Stimulated activated naive CD4-positive, alpha-beta T cell treated with Interleukin-2 at 50 U/mL for 16 hours (primary cell): ENCODE results near the gene SPAAR.
A peak's percentile ranks its signal among the peaks of the same experiment; 100 is the strongest.
"Not testable (repeated sequence)": the region's sequence is repeated elsewhere in the genome, so short reads cannot be mapped to it uniquely, and the experiment has no call there.

Experiments used
- DNase-seq: peaks from one replicate; lab custom pipeline; 2025; lab: John Stamatoyannopoulos, UW

Gene SPAAR

GRCh38 chr9:35923598-35923926, 14.3 kb downstream of the SPAAR start:
- no peak for DNase-seq

DNA sequence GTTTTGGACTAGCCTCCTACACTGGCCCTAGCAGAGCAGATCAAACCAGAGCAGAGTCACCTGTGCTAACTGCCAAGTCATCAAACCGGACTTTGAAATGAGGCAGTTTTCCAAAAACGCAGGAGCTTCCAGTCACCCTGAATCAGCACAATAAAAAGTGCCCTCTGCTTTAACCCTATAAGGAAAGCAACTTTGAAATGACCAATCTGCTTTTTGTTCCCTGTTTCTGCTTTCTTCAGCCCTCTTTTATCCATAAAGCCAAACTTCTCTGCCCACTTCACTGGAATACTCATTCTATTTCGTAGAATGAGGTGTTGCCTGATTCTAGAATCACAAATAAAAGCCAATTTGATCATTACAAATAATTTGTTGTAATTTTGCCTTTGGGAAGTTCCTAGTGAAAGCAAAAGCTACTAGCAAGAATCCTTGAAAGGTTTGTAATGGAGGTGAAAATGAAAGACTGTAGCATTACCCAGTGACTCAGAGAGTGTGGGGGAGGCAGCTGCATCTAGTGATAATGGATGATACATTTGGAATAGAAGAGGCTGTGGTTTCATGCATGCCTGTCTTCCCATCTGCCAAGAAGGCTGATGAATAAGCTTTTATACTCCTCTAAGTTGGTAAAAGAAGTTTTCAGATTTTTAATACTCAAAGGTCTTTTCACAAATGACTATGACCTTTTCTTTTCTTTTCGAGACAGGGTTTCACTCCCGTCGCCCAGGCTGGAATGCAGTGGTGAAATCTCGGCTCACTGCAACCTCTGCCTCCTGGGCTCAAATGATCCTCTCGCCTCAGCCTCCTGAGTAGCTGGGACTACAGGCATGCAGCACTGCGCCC, 14.9 kb downstream of the SPAAR start:
- peak; percentile 37 for DNase-seq

DNA sequence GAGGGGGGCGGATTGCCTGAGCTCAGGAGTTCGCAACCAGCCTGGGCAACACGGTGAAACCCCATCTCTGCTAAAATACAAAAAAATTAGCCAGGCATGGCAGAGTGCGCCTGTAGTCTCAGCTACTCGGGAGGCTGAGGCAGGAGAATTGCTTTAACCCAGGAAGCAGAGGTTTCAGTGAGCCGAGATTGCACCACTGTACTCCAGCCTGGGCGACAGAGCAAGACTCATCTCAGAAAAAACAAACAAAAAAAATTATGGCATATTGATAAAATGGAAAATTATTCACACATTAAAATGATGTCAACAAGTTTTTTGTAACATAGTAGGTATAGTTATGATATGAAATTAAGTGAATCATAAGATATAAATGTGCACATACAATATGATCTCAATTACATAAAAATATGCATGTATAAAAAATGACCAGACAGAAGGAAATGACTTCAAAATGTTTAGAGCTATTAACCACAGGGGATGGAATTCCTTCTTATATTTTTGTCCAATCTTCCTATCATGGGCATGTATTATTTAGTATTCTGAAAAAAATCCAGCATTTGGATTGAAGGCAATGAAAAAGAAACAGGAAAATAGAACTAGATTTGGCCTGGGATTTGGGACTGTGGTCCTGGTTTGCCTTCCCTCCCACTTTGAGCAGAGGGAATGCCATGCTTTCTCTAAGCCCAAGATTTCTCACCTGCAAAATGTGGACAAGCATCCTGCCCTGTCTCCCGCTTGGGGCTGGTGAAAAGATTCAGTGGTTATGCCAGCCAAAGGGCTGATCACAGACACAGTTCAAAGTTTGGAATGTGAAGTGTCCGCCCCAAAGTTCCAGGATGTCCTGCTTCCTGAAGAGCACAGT, 19.5 kb downstream of the SPAAR start:
- no peak for DNase-seq

DNA sequence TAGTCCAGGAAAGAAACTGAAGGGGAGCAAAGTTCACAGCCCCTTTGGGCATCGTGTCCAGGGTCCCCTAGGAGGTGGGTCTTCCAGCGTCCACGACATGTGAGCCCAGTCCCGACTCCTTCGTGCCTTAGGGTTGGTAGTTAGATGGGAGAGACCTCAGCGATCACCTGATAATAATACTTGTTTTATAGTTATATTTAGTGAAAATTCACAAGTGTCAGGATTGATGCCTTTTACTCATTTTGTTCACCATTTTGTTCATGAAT, 20.1 kb downstream of the SPAAR start:
- DNase-seq, result no peak

DNA sequence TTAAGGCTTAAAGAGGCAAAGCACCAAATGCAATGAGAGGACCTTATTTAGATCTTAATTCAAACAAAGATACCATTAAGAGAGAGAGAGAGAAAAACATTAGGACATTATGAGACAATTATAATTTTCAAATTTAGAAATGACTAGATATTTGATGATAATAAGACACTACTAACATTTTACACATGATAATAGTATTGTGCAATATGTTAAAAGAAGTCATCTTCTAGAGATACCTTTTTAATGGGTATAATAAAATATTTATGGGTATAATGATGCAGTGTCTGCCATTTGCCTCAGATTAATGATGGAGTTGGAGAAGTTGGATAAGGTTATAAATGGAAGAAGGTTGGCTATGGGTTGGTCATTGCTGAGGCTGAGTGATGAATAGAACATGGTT, 21.2 kb downstream of the SPAAR start:
- no peak for DNase-seq

DNA sequence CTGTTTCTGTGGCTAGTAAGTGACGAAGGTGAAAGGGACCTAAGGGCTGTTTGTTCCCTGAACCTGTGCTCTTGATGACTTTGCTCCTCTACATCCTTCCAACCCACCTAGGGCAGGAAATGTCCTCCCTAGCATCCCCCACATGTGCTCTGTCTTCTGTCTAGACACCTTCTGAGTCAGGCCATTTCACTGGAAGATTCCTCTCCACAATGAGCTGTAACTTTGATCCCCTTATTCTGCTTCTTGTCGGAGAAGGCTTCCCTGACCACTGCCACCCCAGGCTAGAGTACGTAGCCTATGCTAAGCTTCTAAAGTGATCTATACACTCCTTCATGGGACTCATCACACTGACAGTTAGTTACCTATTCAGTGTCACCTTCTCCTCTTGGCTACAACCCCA, 21.7 kb downstream of the SPAAR start:
- DNase-seq, result no peak

DNA sequence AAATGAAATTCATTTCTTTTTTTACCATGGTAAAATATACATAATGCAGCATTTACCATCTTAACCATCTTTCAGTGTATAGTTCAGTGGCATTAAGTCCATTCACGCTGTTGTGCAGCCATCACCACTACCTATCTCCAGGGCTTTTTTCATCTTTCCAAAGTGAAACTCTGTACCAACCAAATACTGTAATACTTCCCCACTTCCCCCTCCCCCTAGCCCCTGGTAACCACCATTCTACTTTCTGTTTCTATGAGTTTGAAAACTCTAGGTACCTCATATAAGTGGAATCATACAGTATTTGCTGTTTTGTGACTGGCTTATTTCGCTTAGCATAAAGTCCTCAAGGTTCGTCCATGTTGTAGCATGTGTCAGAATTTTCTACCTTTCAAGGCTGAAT, 23.4 kb downstream of the SPAAR start:
- DNase-seq, result no peak

DNA sequence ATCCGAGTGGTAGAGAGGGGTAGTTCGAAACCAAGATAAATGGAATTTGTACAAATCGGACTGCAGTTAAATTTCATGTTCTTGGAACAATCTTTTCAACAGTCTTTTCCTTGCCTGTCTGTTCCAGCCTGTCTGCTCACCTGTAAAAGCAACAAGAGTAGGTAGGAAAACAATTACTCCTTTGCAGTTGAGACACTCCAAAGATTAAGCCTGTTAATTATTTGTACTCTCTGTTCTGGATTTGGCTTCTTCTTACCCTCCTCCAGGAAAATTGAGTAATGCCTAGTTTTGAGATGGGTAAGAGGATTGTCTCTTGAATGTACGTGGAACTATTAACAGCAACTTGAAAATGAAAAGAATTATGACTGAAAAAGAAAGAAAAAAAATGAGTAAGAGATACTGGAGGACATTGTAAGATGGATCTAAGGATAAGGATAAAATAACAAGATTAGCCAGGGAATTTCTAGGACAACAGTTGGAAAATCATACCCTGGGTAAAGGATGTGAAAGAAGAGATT, 24.3 kb downstream of the SPAAR start:
- no peak for DNase-seq

DNA sequence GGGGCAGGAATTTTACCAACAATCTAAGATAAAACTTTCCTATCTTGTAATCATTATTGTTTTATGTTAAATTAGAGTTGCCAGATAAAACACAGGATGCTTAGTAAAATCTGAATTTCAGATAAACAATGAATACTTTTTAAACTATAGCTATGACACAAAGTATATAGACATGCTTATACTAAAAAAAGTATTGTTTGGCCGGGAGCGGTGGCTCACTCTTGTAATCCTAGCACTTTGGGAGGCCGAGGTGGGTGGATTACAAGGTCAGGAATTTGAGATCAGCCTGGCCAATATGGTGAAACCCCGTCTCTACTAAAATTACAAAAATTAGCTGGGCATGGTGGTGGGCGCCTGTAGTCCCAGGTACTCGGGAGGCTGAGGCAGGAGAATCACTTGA, 24.8 kb downstream of the SPAAR start:
- not testable (repeated sequence) for DNase-seq

- no peak for DNase-seq
These were observed 26.0 kb downstream of the SPAAR start for GRCh38 chr9:35935261-35935660.

DNA sequence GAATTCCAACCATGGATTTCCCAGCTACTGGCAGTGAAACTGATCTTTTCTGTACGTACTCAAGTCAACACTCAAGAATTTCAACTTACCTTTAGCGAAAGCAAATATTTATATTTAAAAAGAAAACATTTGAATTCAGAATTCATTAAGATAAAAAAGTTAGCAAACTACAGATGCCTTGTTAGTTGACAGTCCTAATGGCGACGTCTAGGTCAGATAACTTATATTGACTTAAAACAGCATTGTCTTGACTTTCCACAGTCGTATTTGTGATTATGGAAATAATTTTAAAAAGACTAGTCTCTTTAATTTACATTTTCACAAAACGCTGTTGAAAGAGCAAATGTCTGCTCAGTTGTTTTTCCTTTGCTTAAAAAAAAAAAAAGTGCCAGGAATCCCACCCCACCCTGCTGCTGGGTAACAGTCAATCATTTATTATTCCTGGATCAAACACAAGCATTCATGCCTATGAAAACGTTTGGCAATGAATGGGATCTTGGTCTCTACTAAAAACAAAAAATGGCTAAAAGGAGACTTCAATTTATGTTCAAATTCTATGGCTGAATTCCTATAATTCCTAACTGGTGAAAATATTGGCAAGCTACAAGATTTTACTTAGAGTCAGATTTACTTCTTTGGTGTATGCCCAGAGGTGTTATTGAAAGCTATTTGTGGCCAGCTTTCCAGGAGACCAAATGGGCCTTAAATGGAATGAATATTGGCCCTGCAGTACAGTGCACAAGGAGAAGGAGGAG, 26.6 kb downstream of the SPAAR start:
- no peak for DNase-seq

- DNase-seq, result no peak
These were observed 27.9 kb downstream of the SPAAR start for GRCh38 chr9:35937227-35937626.

- DNase-seq, result no peak
These were observed 29.4 kb downstream of the SPAAR start for GRCh38 chr9:35938474-35939356.

DNA sequence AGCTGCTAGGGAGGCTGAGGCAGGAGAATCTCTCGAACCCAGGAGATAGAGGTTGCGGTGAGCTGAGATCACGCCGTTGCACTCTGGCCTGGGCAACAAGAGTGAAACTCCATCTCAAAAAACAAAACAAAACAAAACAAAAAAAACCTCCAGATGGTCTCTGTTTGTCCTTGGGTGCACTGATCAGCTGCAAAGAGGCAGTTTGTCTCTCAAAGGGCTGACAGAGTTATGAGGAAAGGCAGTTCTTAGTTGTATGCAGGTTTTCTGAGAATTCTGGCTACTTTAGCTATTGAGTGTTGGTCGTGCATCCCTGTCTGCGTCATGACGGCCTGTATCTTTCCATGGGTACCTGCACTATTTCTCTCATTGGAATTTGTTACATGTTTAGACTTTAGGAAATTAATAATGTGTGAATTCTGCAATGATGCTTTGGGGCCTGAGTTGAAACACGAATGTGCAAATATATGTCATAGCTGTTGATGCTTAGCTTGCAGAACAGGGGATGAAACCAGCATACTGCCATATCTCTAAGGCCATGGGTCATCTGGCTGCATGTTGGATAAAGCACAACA, 30.5 kb downstream of the SPAAR start:
- no peak for DNase-seq

GRCh38 chr9:35940458-35941407, 31.4 kb downstream of the SPAAR start:
- peak; percentile 9 for DNase-seq

DNA sequence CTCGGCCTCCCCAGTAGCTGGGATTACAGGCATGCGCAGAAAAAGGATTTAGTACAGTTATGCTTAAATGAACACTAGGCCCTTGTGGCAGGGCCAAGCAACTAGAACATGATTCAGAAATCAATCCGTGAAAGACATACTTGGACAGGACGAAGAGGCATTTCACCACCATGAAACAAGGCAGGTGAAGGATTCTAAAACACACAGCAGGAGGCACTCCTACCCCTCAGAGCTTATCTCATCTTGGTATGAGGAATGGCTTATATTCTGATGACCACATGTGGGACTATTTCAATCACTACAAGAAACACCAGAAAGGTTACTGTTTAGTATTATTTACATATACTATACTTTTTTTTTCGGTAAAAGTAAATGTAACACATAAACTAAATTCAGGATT, 33.0 kb downstream of the SPAAR start:
- DNase-seq, result no peak

DNA sequence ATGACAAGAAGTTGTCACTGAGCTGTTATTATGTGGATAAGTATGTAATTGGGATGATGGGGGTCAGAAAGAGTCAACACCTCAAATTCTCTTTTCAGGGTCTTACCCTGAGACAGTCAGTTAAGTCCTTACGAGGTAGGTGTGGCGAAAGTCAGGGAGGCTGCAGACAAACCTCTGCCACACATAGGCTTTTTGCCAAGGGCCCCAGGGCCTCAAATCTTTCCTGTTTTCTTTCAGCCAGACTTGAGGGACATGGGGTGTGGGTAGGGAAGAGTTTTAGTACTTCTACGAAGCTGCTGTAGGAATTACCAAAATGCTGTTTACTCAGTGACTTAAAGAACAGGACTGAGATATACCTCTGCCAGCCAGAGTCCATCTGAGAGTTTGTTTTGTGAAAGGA, 34.9 kb downstream of the SPAAR start:
- no peak for DNase-seq

- no peak for DNase-seq
These were observed 35.6 kb downstream of the SPAAR start for GRCh38 chr9:35944841-35945240.

DNA sequence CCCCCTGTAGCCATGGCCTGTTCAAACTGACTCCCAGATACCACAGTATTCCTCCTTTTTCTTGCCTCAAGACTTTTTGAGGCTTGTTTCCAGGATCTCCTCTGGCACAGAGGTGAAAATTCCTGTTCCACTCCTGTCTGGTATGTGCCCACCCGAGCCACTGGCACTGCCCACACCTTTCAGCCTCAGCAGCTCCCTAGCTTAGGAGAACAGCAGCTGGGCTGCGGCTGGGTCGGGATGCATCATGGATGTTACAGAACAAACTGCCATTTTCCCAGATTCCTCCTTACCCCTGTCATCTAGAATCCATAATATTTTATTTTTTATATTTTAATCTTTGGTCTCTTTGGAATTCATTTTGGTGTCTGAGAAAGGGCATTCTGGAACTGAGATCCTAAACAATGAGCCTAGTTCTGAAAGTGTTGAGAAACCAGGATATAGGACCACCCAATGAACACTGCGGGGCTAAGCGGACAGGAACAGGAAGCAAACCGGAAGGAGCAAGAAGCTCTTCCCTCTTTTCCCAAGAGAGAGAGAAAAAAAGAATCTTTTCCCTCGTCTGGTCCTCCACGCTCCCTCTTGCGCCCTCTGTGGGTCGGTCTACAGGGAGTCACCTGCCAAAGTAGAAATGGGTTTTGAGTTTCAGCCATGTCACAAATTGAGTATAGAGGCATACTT, 36.2 kb downstream of the SPAAR start:
- peak; percentile 59 for DNase-seq

DNA sequence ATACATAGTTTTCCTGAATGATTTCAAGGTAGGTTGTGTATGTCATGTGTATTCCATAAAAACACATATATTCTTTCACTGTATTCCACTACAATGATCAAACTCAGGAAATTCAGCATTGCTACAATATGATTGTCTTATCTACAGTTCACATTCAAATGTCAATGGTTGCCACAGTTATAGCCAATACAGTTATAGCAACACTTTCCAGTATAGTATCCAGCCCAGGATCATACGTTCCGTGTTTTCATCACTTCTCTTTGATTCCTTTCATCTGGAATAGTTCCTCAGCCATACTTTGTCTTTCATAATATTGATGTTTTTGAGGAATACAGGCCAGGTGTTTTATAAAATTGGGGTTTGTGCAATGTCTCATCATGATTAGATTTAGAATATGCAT, 39.2 kb downstream of the SPAAR start:
- DNase-seq, result no peak
